Lower lobe of right lung (tissue), 2 donors: Measurements from ENCODE around the gene LRRN4CL. TPM values are rescaled to one million over a fixed set of nuclear protein-coding genes. Genes with fewer than 3 reads are reported as not detected.

Experiments used
- ATAC-seq, 2 donors: fragments of 200-7000 bp; cut with Tn5 transposase; one replicate each; pipeline ENCODE4 v1.9.1; 2020 to 2022; ENCODE audit warnings: mild to moderate bottlenecking in 2 of 2, moderate library complexity in 2 of 2
- DNase-seq: peaks from one replicate; pipeline ENCODE4 v3.0.0-alpha.2; 2020
- H3K27ac ChIP-seq: fragments of 200-600 bp; one replicate; pipeline ENCODE4 v1.8.0; 2022
- H3K27me3 ChIP-seq: fragments of 200-600 bp; one replicate; pipeline ENCODE4 v1.8.0; 2022; ENCODE audit warnings: low read depth
- H3K36me3 ChIP-seq: fragments of 200-600 bp; one replicate; pipeline ENCODE4 v1.8.0; 2022; ENCODE audit warnings: mild to moderate bottlenecking
- H3K4me1 ChIP-seq: fragments of 200-600 bp; one replicate; pipeline ENCODE4 v1.8.0; 2022
- H3K4me3 ChIP-seq: fragments of 200-600 bp; one replicate; pipeline ENCODE4 v1.8.0; 2022; ENCODE audit warnings: mild to moderate bottlenecking
- H3K9me3 ChIP-seq: fragments of 200-600 bp; one replicate; pipeline ENCODE4 v1.8.0; 2022
- intact Hi-C: fragments of 100-400 bp; cut with DNase I; formaldehyde crosslinking; loops from one replicate; pipeline ENCODE4 v1.11.0; 2022
- total RNA-seq: library from RNA; stranded (reverse); fragmentation: NEBNext Ultra II Directional; extraction: Animal tissue kit (Norgen Biotek cat#: 25700); gene quantifications from one replicate; pipeline ENCODE4 v1.2.1, GENCODE V29; 2021
- TF ChIP-seq, protein P1 (sequence below): fragments of 200-600 bp; IDR thresholded peaks from one replicate; pipeline ENCODE4 v1.8.0; 2022; ENCODE audit warnings: antibody characterized with exemption, mild to moderate bottlenecking
- donor health status: DM: no; HTN: yes; CAD: no; lungs with severe emphysema.

LRRN4CL gene
- total RNA-seq, 1 donor from 2014 or later = 3.4 TPM

DNA sequence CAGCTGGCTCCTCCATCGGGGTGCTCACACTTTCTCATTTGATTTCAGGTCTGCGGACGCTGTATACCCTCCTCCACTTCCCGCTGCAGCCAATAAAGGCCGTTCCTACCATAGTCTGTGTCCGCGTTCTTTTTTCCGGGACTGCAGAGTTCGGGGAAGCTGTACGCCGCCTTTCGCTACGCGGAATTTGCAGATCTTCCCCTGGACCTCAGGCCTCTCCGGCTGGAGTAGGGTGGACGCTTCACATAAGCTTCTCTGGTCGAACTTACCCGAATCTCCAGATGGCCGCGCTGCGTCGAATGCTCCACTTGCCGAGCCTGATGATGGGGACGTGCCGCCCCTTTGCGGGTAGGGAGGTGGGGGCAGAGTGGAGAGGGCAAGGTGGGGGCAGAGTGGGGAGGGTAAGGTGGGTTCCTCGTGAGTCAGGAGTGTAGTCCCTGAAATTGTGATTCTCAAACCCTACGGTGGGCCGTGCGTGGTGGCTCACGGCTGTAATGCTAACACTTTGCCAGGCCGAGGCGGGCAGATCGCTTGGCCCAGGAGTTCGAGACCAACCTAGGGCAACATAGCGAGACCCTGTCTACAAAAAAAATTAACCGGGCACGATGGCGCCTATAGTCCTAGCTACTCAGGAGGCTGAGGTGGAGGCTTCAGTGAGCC, 23.6 kb downstream of the LRRN4CL start:
- TF ChIP-seq, protein P1, sequence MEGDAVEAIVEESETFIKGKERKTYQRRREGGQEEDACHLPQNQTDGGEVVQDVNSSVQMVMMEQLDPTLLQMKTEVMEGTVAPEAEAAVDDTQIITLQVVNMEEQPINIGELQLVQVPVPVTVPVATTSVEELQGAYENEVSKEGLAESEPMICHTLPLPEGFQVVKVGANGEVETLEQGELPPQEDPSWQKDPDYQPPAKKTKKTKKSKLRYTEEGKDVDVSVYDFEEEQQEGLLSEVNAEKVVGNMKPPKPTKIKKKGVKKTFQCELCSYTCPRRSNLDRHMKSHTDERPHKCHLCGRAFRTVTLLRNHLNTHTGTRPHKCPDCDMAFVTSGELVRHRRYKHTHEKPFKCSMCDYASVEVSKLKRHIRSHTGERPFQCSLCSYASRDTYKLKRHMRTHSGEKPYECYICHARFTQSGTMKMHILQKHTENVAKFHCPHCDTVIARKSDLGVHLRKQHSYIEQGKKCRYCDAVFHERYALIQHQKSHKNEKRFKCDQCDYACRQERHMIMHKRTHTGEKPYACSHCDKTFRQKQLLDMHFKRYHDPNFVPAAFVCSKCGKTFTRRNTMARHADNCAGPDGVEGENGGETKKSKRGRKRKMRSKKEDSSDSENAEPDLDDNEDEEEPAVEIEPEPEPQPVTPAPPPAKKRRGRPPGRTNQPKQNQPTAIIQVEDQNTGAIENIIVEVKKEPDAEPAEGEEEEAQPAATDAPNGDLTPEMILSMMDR = no peak
- H3K9me3 ChIP-seq = no peaks in the 10 kb centered on the region
- H3K4me3 ChIP-seq = peak overlapping the region; percentile 92
- ATAC-seq (peak; percentile 62 to 63), DNase-seq (peak; percentile 66)
- H3K27ac ChIP-seq = peak overlapping the region; percentile 91
- intact Hi-C loops = no loop called here
- H3K36me3 ChIP-seq = peaks cover 32% of the 10 kb centered on the region
- H3K27me3 ChIP-seq = no peaks in the 10 kb centered on the region
- peaks cover 49% of the 10 kb centered on the region for H3K4me1 ChIP-seq

DNA sequence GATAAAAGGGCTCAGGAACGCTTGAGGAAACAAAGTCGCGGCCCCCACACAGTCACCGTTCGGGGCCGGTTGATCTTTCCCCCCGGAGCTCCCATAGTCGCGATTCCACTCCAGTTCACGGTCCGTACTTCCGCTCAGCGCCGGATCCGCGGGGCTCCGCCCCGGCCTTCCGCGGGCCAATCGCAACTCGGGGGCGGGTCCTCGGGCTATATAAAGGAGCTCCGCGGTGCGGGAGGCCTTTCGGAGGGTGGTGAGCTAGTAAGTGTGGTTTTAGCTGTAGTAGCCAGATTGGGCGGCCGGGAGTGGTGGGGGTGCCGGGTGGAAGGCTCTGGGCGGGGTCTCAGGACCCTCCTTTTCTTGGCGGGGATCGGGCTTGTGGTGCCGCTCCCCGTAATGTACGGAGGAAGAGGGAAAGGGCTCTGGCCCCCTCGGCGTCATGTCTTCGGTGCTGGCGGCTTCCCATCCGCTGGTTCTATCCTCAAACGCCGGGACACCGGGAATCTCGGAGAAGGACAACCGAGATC, 24.2 kb downstream of the LRRN4CL start, which contains the start of the genes C11orf98 and CSKMT:
C11orf98 (minus strand) TSS at position 136 of the 524 bp plus-strand sequence; CDS start at position 95, 41 bp downstream.
CSKMT (plus strand) TSS at position 238 of the 524 bp plus-strand sequence. CDS start 568 bp downstream, outside the sequence.
- TF ChIP-seq, protein P1 = no peak
- intact Hi-C loops = no loop called here
- Histone ChIP-seq H3K27ac (peak within 1 kb of the TSS; percentile 91), H3K36me3 (peaks cover 32% of the 10 kb centered on the region), H3K4me3 (peak within 1 kb of the TSS; percentile 92), H3K27me3 (no peaks in the 10 kb centered on the region), H3K9me3 (no peaks in the 10 kb centered on the region), H3K4me1 (peaks cover 43% of the 10 kb centered on the region)
- DNase-seq = peak; percentile 95
- ATAC-seq = peak; percentile 99

DNA sequence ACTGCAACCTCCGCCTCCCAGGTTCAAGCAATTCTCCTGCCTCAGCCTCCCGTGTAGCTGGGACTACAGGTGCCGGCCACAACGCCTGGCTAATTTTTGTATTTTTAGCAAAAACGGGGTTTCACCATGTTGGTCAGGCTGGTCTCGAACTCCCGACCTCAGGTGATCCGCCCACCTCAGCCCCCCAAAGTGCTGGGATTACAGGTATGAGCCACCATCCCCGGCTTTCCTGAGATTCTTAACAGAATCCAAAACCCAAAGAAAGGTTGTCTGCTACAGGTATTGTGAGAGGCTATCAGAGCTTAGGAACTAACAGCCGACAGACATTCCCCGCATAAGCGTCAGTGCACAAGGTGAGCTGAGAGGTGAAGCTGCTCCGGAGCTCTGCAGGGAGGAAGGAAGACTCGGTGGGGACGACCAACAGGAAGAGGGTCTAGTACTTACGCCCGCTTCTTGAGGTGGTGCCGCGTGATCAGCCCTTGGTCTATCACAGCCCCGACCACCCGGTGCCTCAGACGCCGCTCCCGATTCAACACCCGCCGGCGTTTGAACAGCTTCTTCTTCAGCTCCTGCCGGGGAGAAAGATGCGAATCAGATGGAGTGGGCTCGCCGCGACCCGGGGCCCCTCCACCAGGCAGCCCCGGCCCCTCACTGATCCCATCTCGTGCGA, 24.8 kb downstream of the LRRN4CL start:
- Histone ChIP-seq H3K4me3 (peak overlapping the region; percentile 92), H3K27ac (peak overlapping the region; percentile 91), H3K9me3 (no peaks in the 10 kb centered on the region), H3K36me3 (peaks cover 32% of the 10 kb centered on the region), H3K27me3 (no peaks in the 10 kb centered on the region), H3K4me1 (peaks cover 39% of the 10 kb centered on the region)
- intact Hi-C loops = no loop called here
- ATAC-seq = peak; percentile 67 to 72
- DNase-seq = peak; percentile 67
- TF ChIP-seq, protein P1 = no peak

DNA sequence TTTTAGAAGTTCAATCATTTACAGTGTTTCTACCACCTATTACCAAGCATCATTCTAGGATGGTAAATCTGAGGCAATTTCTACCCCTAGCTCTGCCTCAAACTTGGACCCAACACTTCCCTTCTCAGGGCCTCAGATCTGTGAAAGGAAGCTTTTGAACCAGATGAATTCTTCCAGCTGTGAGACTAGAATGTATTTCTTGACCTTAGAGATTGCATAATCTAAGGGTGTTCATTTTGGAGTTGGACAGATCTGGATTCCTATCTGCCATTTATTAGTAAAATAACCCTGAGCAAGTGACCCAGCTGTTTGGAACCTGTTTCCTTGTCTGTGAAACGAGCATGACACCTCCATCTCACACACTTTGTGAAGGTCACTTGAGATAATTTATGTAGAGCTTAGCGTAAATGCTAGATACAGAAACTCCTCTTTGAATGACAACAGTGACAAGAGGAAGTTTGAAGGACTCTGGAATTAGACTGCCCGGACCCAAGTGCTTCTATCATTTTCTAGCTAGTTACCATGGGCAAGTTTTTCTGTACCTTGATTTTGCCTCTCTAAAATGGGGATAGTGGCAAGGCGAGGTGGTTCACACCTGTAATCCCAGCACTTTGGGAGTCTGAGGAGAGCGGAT, 32.4 kb downstream of the LRRN4CL start:
- ATAC-seq (no peak), DNase-seq (no peak)

DNA sequence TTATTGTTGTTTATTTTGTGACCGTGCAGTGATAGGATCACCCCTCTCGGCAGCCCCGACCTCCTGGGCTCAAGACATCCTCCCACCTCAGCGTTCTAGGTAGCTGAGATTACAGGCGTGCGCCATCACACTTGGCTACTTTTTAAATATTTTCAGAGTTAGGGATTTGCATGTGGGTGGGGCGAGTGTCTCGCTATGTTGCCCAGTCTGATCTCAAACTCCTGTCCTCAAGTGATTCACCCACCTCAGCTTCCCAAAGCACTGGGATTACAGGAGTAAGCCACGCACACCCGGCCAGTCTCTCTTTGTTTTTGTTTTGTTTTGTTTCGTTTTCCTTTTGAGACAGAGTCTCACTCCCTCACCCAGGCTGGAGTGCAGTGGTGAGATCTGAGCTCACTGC, 35.0 kb downstream of the LRRN4CL start:
- intact Hi-C loops = no loop called here
- peaks cover 6% of the 10 kb centered on the region for H3K36me3 ChIP-seq
- ATAC-seq = no peak
- H3K9me3 ChIP-seq = no peaks in the 10 kb centered on the region
- no peak overlapping the region for H3K4me3 ChIP-seq
- H3K27me3 ChIP-seq = no peaks in the 10 kb centered on the region
- TF ChIP-seq, protein P1 = no peak
- no peak overlapping the region for H3K27ac ChIP-seq
- peaks cover 21% of the 10 kb centered on the region for H3K4me1 ChIP-seq
- no peak for DNase-seq

More for the DNA sequence above, 32.4 kb downstream of the LRRN4CL start:
- TF ChIP-seq, protein P1 = no peak
- Histone ChIP-seq H3K27ac (no peak overlapping the region), H3K36me3 (peaks cover 4% of the 10 kb centered on the region), H3K27me3 (no peaks in the 10 kb centered on the region), H3K4me1 (peaks cover 8% of the 10 kb centered on the region), H3K4me3 (no peak overlapping the region), H3K9me3 (no peaks in the 10 kb centered on the region)
- intact Hi-C loops = no loop called here
